Activated CD8-positive, alpha-beta T cell treated with anti-CD3 and anti-CD28 coated beads, Interleukin-2, amount 10 ng/mL, durations not matched to agents 7 days and 5 days (primary cell): ENCODE results near the gene RBP4. TPM values are rescaled to one million over a fixed set of nuclear protein-coding genes. Genes with fewer than 3 reads are reported as not detected.
"Not testable (repeated sequence)": the region's sequence is repeated elsewhere in the genome, so short reads cannot be mapped to it uniquely, and the experiment has no call there.

Source experiments
- ATAC-seq: fragments of 150-1000 bp; cut with Tn5 transposase; one replicate; pipeline ENCODE4 v1.10.0; 2021; ENCODE audit warnings: moderate library complexity
- CTCF ChIA-PET: fragments of 350-600 bp; sonication (Branson Sonifier 250); formaldehyde crosslinking; loops from one replicate; lab custom pipeline; 2021; ENCODE audit warnings: antibody characterized with exemption; lab: Charles Lee
- POLR2A ChIA-PET: fragments of 350-600 bp; sonication (Branson Sonifier 250); formaldehyde crosslinking; loops from one replicate; lab custom pipeline; 2021; ENCODE audit warnings: antibody characterized with exemption; lab: Charles Lee
- DNase-seq: peaks from one replicate; pipeline ENCODE4 v3.0.0-alpha.2; 2020
- H3K27ac Mint-ChIP-seq: one replicate; pipeline ENCODE4 v1.8.0; 2021; ENCODE audit warnings: mild to moderate bottlenecking, mixed read lengths
- H3K27me3 Mint-ChIP-seq: one replicate; pipeline ENCODE4 v1.8.0; 2021; ENCODE audit warnings: low read depth, mixed read lengths
- H3K36me3 Mint-ChIP-seq: one replicate; pipeline ENCODE4 v1.8.0; 2021; ENCODE audit warnings: low read depth, mixed read lengths
- H3K4me1 Mint-ChIP-seq: one replicate; pipeline ENCODE4 v1.8.0; 2021; ENCODE audit warnings: low read depth, mixed read lengths
- H3K4me3 Mint-ChIP-seq: one replicate; pipeline ENCODE4 v1.8.0; 2021; ENCODE audit warnings: mild to moderate bottlenecking, mixed read lengths
- H3K9me3 Mint-ChIP-seq: one replicate; pipeline ENCODE4 v1.8.0; 2022; ENCODE audit warnings: mixed read lengths; ENCODE audit not compliant: insufficient read depth
- total RNA-seq, 2 experiments: library from RNA; stranded (reverse); gene quantifications; one replicate each; pipeline ENCODE4 v1.2.3, GENCODE V29; 2021

The RBP4 gene
- total RNA-seq, 2 experiments from 2014 or later: not detected

- ChIA-PET POLR2A (no interaction called here), CTCF (interaction anchor here (1.3 to 2.0 kb wide), 3 partner anchors 125 to 305 kb away, joined by 4 to 8 read pairs (median 6); no protein-coding TSS in a partner anchor)
- H3K36me3 Mint-ChIP-seq: no peaks in the 10 kb centered on the region
- no peaks in the 10 kb centered on the region for H3K4me1 Mint-ChIP-seq
- H3K9me3 Mint-ChIP-seq: no peaks in the 10 kb centered on the region
- DNase-seq (no peak), ATAC-seq (no peak)
- H3K4me3 Mint-ChIP-seq: no peak overlapping the region
- no peak overlapping the region for H3K27ac Mint-ChIP-seq
- H3K27me3 Mint-ChIP-seq: no peaks in the 10 kb centered on the region
Observed at GRCh38 chr10:93553482-93554315, 47.3 kb downstream of the RBP4 start.

- H3K4me3 Mint-ChIP-seq: no peak overlapping the region
- ChIA-PET CTCF (interaction anchor here (0.8 to 1.5 kb wide), 3 partner anchors 9 to 263 kb away, joined by 3 to 4 read pairs (median 3); no protein-coding TSS in a partner anchor), POLR2A (no interaction called here)
- H3K4me1 Mint-ChIP-seq: no peaks in the 10 kb centered on the region
- ATAC-seq: no peak
- H3K27me3 Mint-ChIP-seq: no peaks in the 10 kb centered on the region
- H3K9me3 Mint-ChIP-seq: no peaks in the 10 kb centered on the region
- DNase-seq: no peak
- no peaks in the 10 kb centered on the region for H3K36me3 Mint-ChIP-seq
- no peak overlapping the region for H3K27ac Mint-ChIP-seq
Observed at GRCh38 chr10:93552780-93553179, 48.3 kb downstream of the RBP4 start.

- no peak for DNase-seq
- POLR2A ChIA-PET: no interaction called here
- CTCF ChIA-PET: no interaction called here
- no peaks in the 10 kb centered on the region for H3K4me1 Mint-ChIP-seq
- H3K27me3 Mint-ChIP-seq: peaks cover 7% of the 10 kb centered on the region
- no peak overlapping the region for H3K4me3 Mint-ChIP-seq
- no peak for ATAC-seq
- H3K27ac Mint-ChIP-seq: no peak overlapping the region
- H3K9me3 Mint-ChIP-seq: no peaks in the 10 kb centered on the region
- no peaks in the 10 kb centered on the region for H3K36me3 Mint-ChIP-seq
Observed at GRCh38 chr10:93550606-93551005, 50.4 kb downstream of the RBP4 start.

- POLR2A ChIA-PET: no interaction called here
Observed at GRCh38 chr10:93548376-93549071, 52.5 kb downstream of the RBP4 start.

GRCh38 chr10:93547522-93547921, 53.5 kb downstream of the RBP4 start:
- DNase-seq (no peak), ATAC-seq (no peak)
- no peaks in the 10 kb centered on the region for H3K36me3 Mint-ChIP-seq
- H3K27me3 Mint-ChIP-seq: peaks cover 11% of the 10 kb centered on the region
- H3K9me3 Mint-ChIP-seq: no peaks in the 10 kb centered on the region
- no peak overlapping the region for H3K4me3 Mint-ChIP-seq
- ChIA-PET POLR2A (no interaction called here), CTCF (no interaction called here)
- no peak overlapping the region for H3K27ac Mint-ChIP-seq
- H3K4me1 Mint-ChIP-seq: no peaks in the 10 kb centered on the region

More at GRCh38 chr10:93548376-93549071, 52.5 kb downstream of the RBP4 start:
- ATAC-seq (no peak), DNase-seq (no peak)
- no peaks in the 10 kb centered on the region for H3K36me3 Mint-ChIP-seq
- CTCF ChIA-PET: no interaction called here
- H3K4me3 Mint-ChIP-seq: no peak overlapping the region
- H3K9me3 Mint-ChIP-seq: no peaks in the 10 kb centered on the region
- H3K27me3 Mint-ChIP-seq: peaks cover 9% of the 10 kb centered on the region
- H3K4me1 Mint-ChIP-seq: no peaks in the 10 kb centered on the region
- H3K27ac Mint-ChIP-seq: no peak overlapping the region

- H3K27me3 Mint-ChIP-seq: peaks cover 12% of the 10 kb centered on the region
- H3K36me3 Mint-ChIP-seq, H3K27ac Mint-ChIP-seq, CTCF ChIA-PET, H3K4me1 Mint-ChIP-seq, POLR2A ChIA-PET, H3K4me3 Mint-ChIP-seq, DNase-seq, ATAC-seq, H3K9me3 Mint-ChIP-seq: not testable (repeated sequence)
Observed at GRCh38 chr10:93546995-93547394, 54.0 kb downstream of the RBP4 start.

- no peaks in the 10 kb centered on the region for H3K36me3 Mint-ChIP-seq
- H3K9me3 Mint-ChIP-seq: no peaks in the 10 kb centered on the region
- CTCF ChIA-PET: interaction anchor here (1.5 kb wide), 1 partner anchor 14 kb away, joined by 4 read pairs; no protein-coding TSS in a partner anchor
- H3K4me3 Mint-ChIP-seq: no peak overlapping the region
- POLR2A ChIA-PET: no interaction called here
- ATAC-seq (no peak), DNase-seq (no peak)
- no peaks in the 10 kb centered on the region for H3K4me1 Mint-ChIP-seq
- H3K27me3 Mint-ChIP-seq: peaks cover 28% of the 10 kb centered on the region
- no peak overlapping the region for H3K27ac Mint-ChIP-seq
Observed at GRCh38 chr10:93542358-93542791, 58.7 kb downstream of the RBP4 start.

Other genes starting within 250 kb of the RBP4 start
- gene MYOF, start 118.9 kb downstream of the RBP4 start, total RNA-seq: under 1 TPM; 0.37 to 0.39 TPM
- gene CEP55, start 104.6 kb downstream of the RBP4 start, total RNA-seq: 10 to 100 TPM; 81.1 TPM
- gene FFAR4, start 34.6 kb downstream of the RBP4 start, total RNA-seq: not detected
- gene PDE6C, start 11.3 kb upstream of the RBP4 start, total RNA-seq: not detected
- 1 to 10 TPM; 5.4 to 6.0 TPM for gene FRA10AC1, start 101.4 kb upstream of the RBP4 start, total RNA-seq
- gene LGI1, start 156.7 kb upstream of the RBP4 start, total RNA-seq: not detected